GM12872 (cell line): ENCODE measurements around the gene GNGT2.

Source experiments
- CTCF ChIP-seq: IDR thresholded peaks from 3 replicates; pipeline ENCODE4 v1.5.1; 2011; ENCODE audit warnings: low read depth, mild to moderate bottlenecking, low read length, moderate library complexity; ENCODE audit not compliant: insufficient read depth

GNGT2 gene

DNA sequence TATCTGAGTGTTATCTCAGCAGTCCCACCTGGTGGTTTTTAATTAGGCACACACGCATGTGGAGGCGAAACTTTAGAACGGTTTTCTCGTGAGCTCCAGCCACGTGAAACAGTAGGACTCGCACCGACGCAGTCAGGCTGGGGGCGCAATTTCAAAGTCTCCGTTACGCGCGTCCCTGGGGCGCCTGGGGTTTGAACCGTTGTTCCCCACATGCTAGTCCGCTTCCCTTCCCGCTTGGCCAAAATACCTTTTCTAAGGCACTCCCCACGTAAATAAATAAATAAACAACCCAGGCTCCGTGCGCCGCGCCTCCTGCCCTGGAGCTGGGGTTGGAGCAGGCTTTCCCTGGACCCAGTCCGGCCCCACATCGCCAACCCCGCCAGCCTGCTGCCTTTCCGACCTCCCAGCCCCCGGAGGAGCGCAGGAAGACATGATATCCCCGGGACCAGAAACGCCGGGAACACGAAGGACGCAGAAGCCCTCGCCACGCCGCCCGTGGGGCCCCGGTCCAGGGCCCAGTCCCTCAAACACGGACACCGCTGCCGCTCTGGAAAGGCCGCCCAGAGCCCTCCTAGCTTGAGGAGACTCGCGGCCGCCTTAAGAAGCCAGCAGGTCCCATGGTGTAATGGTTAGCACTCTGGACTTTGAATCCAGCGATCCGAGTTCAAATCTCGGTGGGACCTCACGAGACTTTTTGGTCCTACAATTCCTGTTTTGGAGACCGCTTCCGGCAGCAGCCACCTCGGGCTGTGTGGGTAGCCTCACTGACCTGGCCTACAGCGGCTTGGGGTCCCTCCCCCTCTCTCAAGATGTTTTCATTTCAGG is 18.2 kb downstream of the GNGT2 start:
- TF ChIP-seq CTCF, result peak; percentile 56; the same call in 2 of the 3 replicates

GRCh38 chr17:49191409-49191916 is 18.9 kb downstream of the GNGT2 start:
- no peak for TF ChIP-seq CTCF

GRCh38 chr17:49190932-49191331 is 19.4 kb downstream of the GNGT2 start:
- TF ChIP-seq CTCF, result no peak

DNA sequence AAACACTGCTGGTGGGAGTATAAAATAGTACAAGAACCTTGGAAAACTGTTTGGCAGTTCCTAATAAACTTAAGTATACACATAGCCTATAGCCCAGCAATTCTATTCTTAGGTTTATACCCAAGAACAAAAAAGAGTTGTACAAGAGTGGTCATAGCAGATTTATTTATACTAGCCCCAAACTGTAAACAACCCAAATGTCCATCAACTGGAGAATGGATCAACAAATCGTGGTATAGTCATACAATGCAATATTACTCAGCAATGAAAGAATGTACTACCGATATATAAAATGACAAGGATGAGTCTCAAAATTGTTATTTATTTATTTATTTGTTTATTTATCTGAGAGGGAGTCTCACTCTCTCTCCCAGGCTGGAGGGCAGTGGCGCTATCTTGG is 23.1 kb downstream of the GNGT2 start:
- TF ChIP-seq CTCF, result no peak

- no peak for TF ChIP-seq CTCF
These were observed 26.6 kb downstream of the GNGT2 start for GRCh38 chr17:49183801-49184200.

DNA sequence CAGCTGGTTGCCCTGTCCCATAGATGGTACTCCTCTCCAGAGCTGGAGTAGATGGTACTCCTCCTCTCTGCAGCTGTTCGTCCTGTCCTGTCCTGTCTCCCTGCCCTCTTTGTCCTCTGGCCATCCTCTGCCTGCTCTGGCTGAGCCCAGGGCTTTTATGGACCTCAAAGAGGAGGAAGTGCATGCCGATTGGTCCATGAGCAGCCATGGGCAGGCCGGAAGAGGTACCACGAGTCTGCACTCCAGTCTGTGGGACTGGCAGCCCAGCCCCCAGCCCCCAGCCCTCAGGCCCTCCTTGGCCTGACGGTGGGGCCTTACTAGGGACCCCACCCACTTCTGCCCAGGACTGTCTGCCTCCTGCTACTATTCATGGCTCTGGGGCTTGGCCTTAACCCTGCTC is 27.0 kb downstream of the GNGT2 start:
- no peak for TF ChIP-seq CTCF

GRCh38 chr17:49180998-49181635 is 29.3 kb downstream of the GNGT2 start:
- TF ChIP-seq CTCF, result no peak
